Islet of Langerhans (tissue), 1 donor: ENCODE data around the gene PERCC1.
"Not testable (repeated sequence)": the region's sequence is repeated elsewhere in the genome, so short reads cannot be mapped to it uniquely, and the experiment has no call there.

ENCODE experiments used
- FAIRE-seq: peaks from one replicate; lab custom pipeline; 2011; peaks lifted over from hg19 to GRCh38; lab: Jason Lieb, UNC

Gene PERCC1

GRCh38 chr16:1435921-1436697, 5.2 kb downstream of the PERCC1 start:
- FAIRE-seq = no peak

- FAIRE-seq = no peak
Measured at GRCh38 chr16:1436731-1437355, 6.0 kb downstream of the PERCC1 start.

- FAIRE-seq = no peak
Measured at GRCh38 chr16:1437606-1438005, 6.7 kb downstream of the PERCC1 start.

- FAIRE-seq = no peak
Measured at GRCh38 chr16:1438229-1439057, 7.6 kb downstream of the PERCC1 start.

- no peak for FAIRE-seq
Measured at GRCh38 chr16:1439058-1439698, 8.3 kb downstream of the PERCC1 start.

GRCh38 chr16:1439699-1440074, 8.8 kb downstream of the PERCC1 start:
- FAIRE-seq = not testable (repeated sequence)

GRCh38 chr16:1441391-1441829, 10.5 kb downstream of the PERCC1 start:
- no peak for FAIRE-seq

- no peak for FAIRE-seq
Measured at GRCh38 chr16:1442697-1443096, 11.8 kb downstream of the PERCC1 start.

- no peak for FAIRE-seq
Measured at GRCh38 chr16:1443403-1443973, 12.6 kb downstream of the PERCC1 start.

GRCh38 chr16:1443980-1444729, 13.3 kb downstream of the PERCC1 start, which contains the start of gene CCDC154:
CCDC154 (minus strand) TSS chr16:1444556; CDS start chr16:1444322, 234 bp downstream.
- no peak for FAIRE-seq

- no peak for FAIRE-seq
Measured at GRCh38 chr16:1444730-1445517, 14.0 kb downstream of the PERCC1 start.

- FAIRE-seq = no peak
Measured at GRCh38 chr16:1445518-1446203, 14.8 kb downstream of the PERCC1 start.

GRCh38 chr16:1446296-1447080, 15.6 kb downstream of the PERCC1 start:
- FAIRE-seq = no peak

- no peak for FAIRE-seq
Measured at GRCh38 chr16:1447965-1448364, 17.1 kb downstream of the PERCC1 start.

- FAIRE-seq = no peak
Measured at GRCh38 chr16:1448536-1449116, 17.7 kb downstream of the PERCC1 start.

- FAIRE-seq = no peak
Measured at GRCh38 chr16:1449201-1449788, 18.4 kb downstream of the PERCC1 start.

GRCh38 chr16:1450218-1450617, 19.3 kb downstream of the PERCC1 start:
- FAIRE-seq = no peak

- FAIRE-seq = no peak
Measured at GRCh38 chr16:1450841-1451240, 20.0 kb downstream of the PERCC1 start.
